ENCODE results near the gene THUMPD3. TPM values are rescaled to one million over a fixed set of nuclear protein-coding genes. Genes with fewer than 3 reads are reported as not detected.
A peak's percentile ranks its signal among the peaks of the same experiment; 100 is the strongest.

THUMPD3 gene
- total RNA-seq, 8 experiments from 2014 or later, result 35.0 to 57.4 (median 42.0) TPM

DNA sequence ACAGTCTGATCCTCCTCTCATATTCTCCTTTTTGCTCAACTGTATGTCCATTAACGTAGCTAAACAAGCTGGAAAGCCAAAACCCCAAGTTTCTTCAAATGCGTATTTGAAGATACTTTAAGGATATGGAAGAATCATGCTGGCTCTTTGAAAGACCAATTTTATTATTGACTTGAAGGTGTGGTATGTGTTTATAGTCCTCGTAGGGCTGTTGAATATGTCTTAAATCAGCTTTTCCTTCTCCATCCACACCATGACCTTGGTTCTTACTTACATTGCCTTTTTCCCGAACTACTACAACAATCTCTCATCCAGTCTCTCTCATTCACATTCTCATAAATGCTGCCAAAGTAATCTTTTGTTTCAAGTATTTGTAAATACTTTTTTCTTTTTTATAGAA is 19.7 kb upstream of the THUMPD3 start:
- no peak for ATAC-seq (replicated peaks in 6 of 8)
- 33 to 100% (median 69%) methylated on average over 1 to 4 of the region's 4 CpGs for WGBS, 10 experiments
- Histone ChIP-seq H3K4me3 (no peak overlapping the region), H3K27ac (no peak overlapping the region), H3K4me1 (replicated peaks in 1 of 2) (no peaks in the 10 kb centered on the region)
- in situ Hi-C loops (cut with MboI; ENCODE audit: low pct_unique_long_range_greater_than_20kb in 2 of 9, low sequenced_read_pairs in 9 of 9, unreplicated experiment in 9 of 9), result no loop called here

GRCh38 chr3:9345041-9345440 is 17.8 kb upstream of the THUMPD3 start:
- in situ Hi-C loops (cut with MboI; ENCODE audit: low pct_unique_long_range_greater_than_20kb in 2 of 9, low sequenced_read_pairs in 9 of 9, unreplicated experiment in 9 of 9), result no loop called here
- no peak overlapping the region for H3K27ac ChIP-seq
- no peak overlapping the region for H3K4me3 ChIP-seq
- H3K4me1 ChIP-seq (replicated peaks in 1 of 2), result no peaks in the 10 kb centered on the region
- WGBS, 10 experiments, result 0 to 57% (median 24%) methylated on average over 1 of the region's 1 CpG; no CpG with 5 or more reads in 6 of the 10 experiments
- no peak for ATAC-seq (replicated peaks in 6 of 8)

DNA sequence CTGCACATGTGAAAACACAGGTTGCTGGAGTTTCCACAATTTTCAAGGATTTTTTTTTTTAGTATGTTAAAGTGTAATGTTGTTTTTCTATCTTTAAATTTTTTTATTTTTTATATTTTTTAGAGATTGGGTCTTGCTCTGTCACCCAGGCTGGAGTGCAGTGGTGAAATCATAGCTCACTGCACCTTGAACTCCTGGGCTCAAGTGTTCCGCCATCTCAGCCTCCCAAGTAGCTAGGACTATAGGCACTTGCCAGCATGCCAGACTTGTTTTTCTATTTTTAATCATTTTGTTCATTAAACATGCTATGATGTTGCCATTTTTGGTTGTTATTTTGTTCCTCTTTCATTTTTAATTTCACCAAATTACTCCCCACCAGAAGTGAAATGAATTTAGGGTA is 16.7 kb upstream of the THUMPD3 start:
- H3K27ac ChIP-seq, result no peak overlapping the region
- in situ Hi-C loops (cut with MboI; ENCODE audit: low pct_unique_long_range_greater_than_20kb in 2 of 9, low sequenced_read_pairs in 9 of 9, unreplicated experiment in 9 of 9), result no loop called here
- WGBS, 10 experiments, result 86 to 100% (median 100%) methylated on average over 1 of the region's 1 CpG; no CpG with 5 or more reads in 3 of the 10 experiments

DNA sequence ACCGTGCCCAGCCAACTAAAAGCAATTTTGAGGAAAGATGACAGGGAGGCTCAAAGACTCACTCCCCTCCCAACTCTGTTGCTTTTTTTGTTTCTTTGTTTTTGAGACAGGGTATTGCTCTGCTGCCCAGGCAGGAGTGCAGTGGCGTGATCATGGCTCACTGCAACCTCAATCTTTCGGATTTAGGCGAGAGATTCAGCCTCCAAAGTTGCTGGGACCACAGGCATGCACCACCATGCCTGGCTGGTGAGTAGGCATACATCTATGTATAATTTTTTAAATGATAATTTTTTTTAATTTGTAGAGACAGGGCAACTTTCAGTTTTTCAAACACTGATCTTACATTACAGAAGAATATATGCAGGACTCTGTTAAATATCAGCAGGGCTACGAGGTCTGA is 15.8 kb upstream of the THUMPD3 start:
- Histone ChIP-seq H3K4me3 (no peak overlapping the region), H3K27ac (no peak overlapping the region), H3K4me1 (replicated peaks in 1 of 2) (no peaks in the 10 kb centered on the region)
- in situ Hi-C loops (cut with MboI; ENCODE audit: low pct_unique_long_range_greater_than_20kb in 2 of 9, low sequenced_read_pairs in 9 of 9, unreplicated experiment in 9 of 9), result no loop called here
- 43 to 100% (median 89%) methylated on average over 1 to 5 of the region's 5 CpGs for WGBS, 10 experiments
- no peak for ATAC-seq (replicated peaks in 6 of 8)

More for the DNA sequence above, 16.7 kb upstream of the THUMPD3 start:
- Histone ChIP-seq H3K4me1 (replicated peaks in 1 of 2) (no peaks in the 10 kb centered on the region), H3K4me3 (no peak overlapping the region)
- ATAC-seq (replicated peaks in 6 of 8), result no peak

DNA sequence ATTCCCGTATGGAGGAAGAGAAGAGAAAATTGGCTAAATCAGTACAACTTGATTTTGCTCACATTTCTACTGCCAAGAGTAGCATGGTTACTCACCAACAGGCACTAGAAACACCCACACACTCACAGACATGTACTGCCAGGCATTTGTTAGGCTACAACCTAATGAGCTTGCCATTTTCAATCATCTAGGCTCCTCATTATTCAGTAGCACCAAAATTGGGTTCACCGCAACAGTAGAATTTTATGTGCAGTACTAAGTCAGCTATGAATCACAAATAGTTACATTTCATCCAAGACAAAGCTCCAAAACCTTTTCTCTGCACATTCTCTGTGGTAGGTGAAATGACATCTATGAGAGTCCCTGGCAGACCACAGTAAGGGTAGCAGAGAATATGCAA is 15.0 kb upstream of the THUMPD3 start:
- WGBS, 10 experiments, result 6 to 100% (median 75%) methylated on average over 1 to 2 of the region's 2 CpGs; no CpG with 5 or more reads in 1 of the 10 experiments
- no peak for ATAC-seq (replicated peaks in 6 of 8)
- Histone ChIP-seq H3K27ac (no peak overlapping the region), H3K4me1 (replicated peaks in 1 of 2) (peaks cover 0 to 1% of the 10 kb centered on the region in 2 donors), H3K4me3 (no peak overlapping the region)
- in situ Hi-C loops (cut with MboI; ENCODE audit: low pct_unique_long_range_greater_than_20kb in 2 of 9, low sequenced_read_pairs in 9 of 9, unreplicated experiment in 9 of 9), result no loop called here

- WGBS, 10 experiments, result 0 to 83% (median 20%) methylated on average over 1 to 2 of the region's 2 CpGs; no CpG with 5 or more reads in 3 of the 10 experiments
- H3K4me1 ChIP-seq (replicated peaks in 1 of 2), result peaks cover 0 to 3% of the 10 kb centered on the region in 2 donors
- H3K4me3 ChIP-seq, result no peak overlapping the region
- no peak overlapping the region for H3K27ac ChIP-seq
- in situ Hi-C loops (cut with MboI; ENCODE audit: low pct_unique_long_range_greater_than_20kb in 2 of 9, low sequenced_read_pairs in 9 of 9, unreplicated experiment in 9 of 9), result loop anchor here in 1 of 9 experiments (25.0 kb wide), 1 partner anchor 113 kb away; no protein-coding TSS in a partner anchor
- ATAC-seq (replicated peaks in 6 of 8), result peak in 3 of 8 experiments; percentile 56 to 80 (median 64)
Observed at GRCh38 chr3:9349321-9350117, 13.3 kb upstream of the THUMPD3 start.

GRCh38 chr3:9351709-9352126 is 11.1 kb upstream of the THUMPD3 start:
- Histone ChIP-seq H3K4me1 (replicated peaks in 1 of 2) (peaks cover 0 to 3% of the 10 kb centered on the region in 2 donors), H3K4me3 (no peak overlapping the region), H3K27ac (no peak overlapping the region)
- no peak for ATAC-seq (replicated peaks in 6 of 8)
- 40 to 92% (median 83%) methylated on average over 1 to 3 of the region's 3 CpGs; no CpG with 5 or more reads in 3 of the 10 experiments for WGBS, 10 experiments
- in situ Hi-C loops (cut with MboI; ENCODE audit: low pct_unique_long_range_greater_than_20kb in 2 of 9, low sequenced_read_pairs in 9 of 9, unreplicated experiment in 9 of 9), result loop anchor here in 1 of 9 experiments (25.0 kb wide), 1 partner anchor 111 kb away; no protein-coding TSS in a partner anchor

DNA sequence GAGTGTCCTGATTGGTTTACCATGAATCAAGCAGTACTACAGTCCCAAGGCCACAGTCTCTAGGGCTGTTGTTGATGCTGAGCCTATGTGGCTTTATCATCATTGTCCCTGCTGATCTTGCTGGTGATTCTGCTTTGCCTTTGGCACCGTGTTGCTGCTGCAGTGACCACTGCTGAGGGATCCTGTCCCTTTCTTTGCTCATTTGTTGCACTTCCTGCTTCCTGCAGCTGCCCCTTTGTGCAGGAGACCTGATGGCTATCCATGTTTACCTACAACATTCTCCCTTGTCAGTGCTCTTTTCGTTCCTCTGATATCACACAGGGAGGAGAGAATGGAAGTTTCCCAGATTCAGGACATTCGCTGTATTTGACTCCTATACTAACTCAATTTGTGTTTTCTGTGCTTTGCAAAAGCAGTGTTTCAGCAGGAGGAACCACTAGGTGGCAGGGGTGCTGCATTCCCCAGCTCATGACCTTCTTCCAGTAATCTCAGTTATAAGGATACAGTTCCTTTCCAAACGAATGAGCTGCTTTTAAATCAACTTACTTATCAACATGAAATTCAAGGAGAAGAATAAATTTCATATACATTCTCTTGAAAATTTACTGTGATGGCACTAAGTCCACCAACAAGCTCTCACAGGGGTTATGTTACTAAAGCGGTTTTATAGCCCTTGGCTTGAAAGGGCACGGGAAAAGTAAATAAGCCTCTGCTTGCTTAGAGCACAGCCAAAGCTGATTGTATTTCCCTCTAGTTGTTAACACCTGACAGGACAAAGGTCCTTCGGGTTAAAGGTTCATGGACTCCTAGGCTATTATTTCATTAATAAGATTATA is 9.7 kb upstream of the THUMPD3 start:
- H3K4me1 ChIP-seq (replicated peaks in 1 of 2), result peaks cover 0 to 3% of the 10 kb centered on the region in 2 donors
- in situ Hi-C loops (cut with MboI; ENCODE audit: low pct_unique_long_range_greater_than_20kb in 2 of 9, low sequenced_read_pairs in 9 of 9, unreplicated experiment in 9 of 9), result loop anchor here in 1 of 9 experiments (25.0 kb wide), 1 partner anchor 109 kb away; no protein-coding TSS in a partner anchor
- H3K27ac ChIP-seq, result no peak overlapping the region
- H3K4me3 ChIP-seq, result no peak overlapping the region
- ATAC-seq (replicated peaks in 6 of 8), result peak; percentile 75 to 92 (median 82)
- WGBS, 10 experiments, result 0 to 83% (median 14%) methylated on average over 1 to 7 of the region's 7 CpGs

DNA sequence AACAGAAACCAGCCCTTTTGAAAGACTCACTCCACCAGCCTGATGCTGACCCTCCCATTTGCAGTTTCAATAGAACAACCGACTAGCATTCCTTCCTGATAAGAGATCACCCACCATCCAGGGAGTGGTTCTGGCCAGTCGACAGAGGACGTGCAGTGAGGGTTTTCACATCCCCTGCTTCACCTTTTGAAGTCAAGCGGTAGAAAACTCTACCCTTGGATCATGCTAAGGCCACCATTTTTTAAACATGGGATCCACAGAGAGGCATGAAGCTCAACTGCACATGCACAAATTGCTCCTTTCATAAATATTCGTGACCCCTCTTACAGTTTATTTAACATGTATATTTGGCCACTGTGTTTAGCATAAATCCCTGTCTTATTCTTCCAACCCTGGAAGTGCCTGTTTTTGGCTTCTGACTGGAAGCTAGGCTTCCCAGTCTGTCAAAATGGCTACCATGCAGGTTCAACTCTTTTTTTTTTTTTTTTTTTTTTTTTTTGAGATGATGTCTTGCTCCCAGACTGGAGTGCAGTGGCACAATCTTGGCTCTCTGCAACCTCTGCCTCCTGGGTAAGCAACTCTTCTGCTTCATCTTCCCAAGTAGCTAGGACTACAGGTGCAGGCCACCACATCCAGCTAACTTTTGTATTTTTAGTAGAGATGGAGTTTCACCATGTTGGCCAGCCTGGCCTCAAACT is 1.0 kb upstream of the THUMPD3 start:
- ATAC-seq (replicated peaks in 6 of 8), result no peak
- Histone ChIP-seq H3K4me3 (peak overlapping the region; percentile 51 to 67 (median 64)), H3K4me1 (replicated peaks in 1 of 2) (peaks cover 7 to 13% of the 10 kb centered on the region in 2 donors), H3K27ac (peak overlapping the region; percentile 92 to 97)
- in situ Hi-C loops (cut with MboI; ENCODE audit: low pct_unique_long_range_greater_than_20kb in 2 of 9, low sequenced_read_pairs in 9 of 9, unreplicated experiment in 9 of 9), result loop anchor here in 1 of 9 experiments (25.0 kb wide), 1 partner anchor 100 kb away; no protein-coding TSS in a partner anchor
- WGBS, 10 experiments, result 67 to 100% (median 90%) methylated on average over 1 to 4 of the region's 5 CpGs; no CpG with 5 or more reads in 3 of the 10 experiments

- 83 to 100% (median 100%) methylated on average over 1 of the region's 1 CpG; no CpG with 5 or more reads in 3 of the 10 experiments for WGBS, 10 experiments
- ATAC-seq (replicated peaks in 6 of 8), result peak in 1 of 8 experiments; percentile 57
- Histone ChIP-seq H3K27ac (no peak overlapping the region), H3K4me1 (replicated peaks in 1 of 2) (no peaks in the 10 kb centered on the region), H3K4me3 (no peak overlapping the region)
- in situ Hi-C loops (cut with MboI; ENCODE audit: low pct_unique_long_range_greater_than_20kb in 2 of 9, low sequenced_read_pairs in 9 of 9, unreplicated experiment in 9 of 9), result loop anchor here in 1 of 9 experiments (25.0 kb wide), 1 partner anchor 93 kb away; no protein-coding TSS in a partner anchor
Observed at GRCh38 chr3:9369508-9369907, 6.7 kb downstream of the THUMPD3 start.

GRCh38 chr3:9373465-9373864 is 10.6 kb downstream of the THUMPD3 start:
- 75 to 100% (median 90%) methylated on average over 1 to 3 of the region's 3 CpGs; no CpG with 5 or more reads in 5 of the 10 experiments for WGBS, 10 experiments
- Histone ChIP-seq H3K4me1 (replicated peaks in 1 of 2) (no peaks in the 10 kb centered on the region), H3K27ac (no peak overlapping the region), H3K4me3 (no peak overlapping the region)
- no peak for ATAC-seq (replicated peaks in 6 of 8)
- in situ Hi-C loops (cut with MboI; ENCODE audit: low pct_unique_long_range_greater_than_20kb in 2 of 9, low sequenced_read_pairs in 9 of 9, unreplicated experiment in 9 of 9), result loop anchor here in 1 of 9 experiments (25.0 kb wide), 1 partner anchor 89 kb away; no protein-coding TSS in a partner anchor

GRCh38 chr3:9377981-9378380 is 15.1 kb downstream of the THUMPD3 start:
- in situ Hi-C loops (cut with MboI; ENCODE audit: low pct_unique_long_range_greater_than_20kb in 2 of 9, low sequenced_read_pairs in 9 of 9, unreplicated experiment in 9 of 9), result no loop called here
- no peaks in the 10 kb centered on the region for H3K4me1 ChIP-seq (replicated peaks in 1 of 2)
- ATAC-seq (replicated peaks in 6 of 8), result no peak
- no peak overlapping the region for H3K27ac ChIP-seq
- no peak overlapping the region for H3K4me3 ChIP-seq
- WGBS, 10 experiments, result 50 to 100% (median 64%) methylated on average over 1 of the region's 1 CpG; no CpG with 5 or more reads in 1 of the 10 experiments

All from motor neuron (in vitro differentiated cells).